ENCODE results near the gene RYR1.
A peak's percentile ranks its signal among the peaks of the same experiment; 100 is the strongest.

- TF ChIP-seq, protein P1, sequence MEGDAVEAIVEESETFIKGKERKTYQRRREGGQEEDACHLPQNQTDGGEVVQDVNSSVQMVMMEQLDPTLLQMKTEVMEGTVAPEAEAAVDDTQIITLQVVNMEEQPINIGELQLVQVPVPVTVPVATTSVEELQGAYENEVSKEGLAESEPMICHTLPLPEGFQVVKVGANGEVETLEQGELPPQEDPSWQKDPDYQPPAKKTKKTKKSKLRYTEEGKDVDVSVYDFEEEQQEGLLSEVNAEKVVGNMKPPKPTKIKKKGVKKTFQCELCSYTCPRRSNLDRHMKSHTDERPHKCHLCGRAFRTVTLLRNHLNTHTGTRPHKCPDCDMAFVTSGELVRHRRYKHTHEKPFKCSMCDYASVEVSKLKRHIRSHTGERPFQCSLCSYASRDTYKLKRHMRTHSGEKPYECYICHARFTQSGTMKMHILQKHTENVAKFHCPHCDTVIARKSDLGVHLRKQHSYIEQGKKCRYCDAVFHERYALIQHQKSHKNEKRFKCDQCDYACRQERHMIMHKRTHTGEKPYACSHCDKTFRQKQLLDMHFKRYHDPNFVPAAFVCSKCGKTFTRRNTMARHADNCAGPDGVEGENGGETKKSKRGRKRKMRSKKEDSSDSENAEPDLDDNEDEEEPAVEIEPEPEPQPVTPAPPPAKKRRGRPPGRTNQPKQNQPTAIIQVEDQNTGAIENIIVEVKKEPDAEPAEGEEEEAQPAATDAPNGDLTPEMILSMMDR (IDR thresholded peaks at IDR 0.05 in 2 of 3, conservative IDR thresholded peaks at IDR 0.05 in 1 of 3; ENCODE audit: borderline replicate concordance in 1 of 3, insufficient read depth in 1 of 3, low read depth in 2 of 3, low read length in 2 of 3): peak in 2 of 3 experiments; percentile 33 to 38; a peak in 4 of 6 replicates
- TF ChIP-seq CEBPB (IDR thresholded peaks at IDR 0.05; ENCODE audit: low read depth) (no peak), POLR2AphosphoS5 (IDR thresholded peaks at IDR 0.05; ENCODE audit: low read depth, low read length) (no peak), POLR2A (IDR thresholded peaks at IDR 0.05; ENCODE audit: borderline replicate concordance, extremely low read depth, insufficient read depth, insufficient read length) (no peak), EZH2 (IDR thresholded peaks at IDR 0.05) (no peak), SP1 (IDR thresholded peaks at IDR 0.05; ENCODE audit: low read depth) (no peak), ZBTB33 (IDR thresholded peaks at IDR 0.05; ENCODE audit: extremely low read depth, insufficient replicate concordance, low read length) (no peak), EGR1 (IDR thresholded peaks at IDR 0.05; ENCODE audit: low read depth) (no peak), REST (IDR thresholded peaks at IDR 0.05; ENCODE audit: low read depth) (no peak), TCF7L2 (IDR thresholded peaks at IDR 0.05; ENCODE audit: borderline replicate concordance, extremely low read depth, insufficient read depth, insufficient read length) (no peak), ZFX (IDR thresholded peaks at IDR 0.05) (no peak), JUND (IDR thresholded peaks at IDR 0.05) (no peak)
- TF ChIP-seq, protein P2, sequence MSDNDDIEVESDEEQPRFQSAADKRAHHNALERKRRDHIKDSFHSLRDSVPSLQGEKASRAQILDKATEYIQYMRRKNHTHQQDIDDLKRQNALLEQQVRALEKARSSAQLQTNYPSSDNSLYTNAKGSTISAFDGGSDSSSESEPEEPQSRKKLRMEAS (IDR thresholded peaks at IDR 0.05): no peak
- TF ChIP-seq, protein P3, sequence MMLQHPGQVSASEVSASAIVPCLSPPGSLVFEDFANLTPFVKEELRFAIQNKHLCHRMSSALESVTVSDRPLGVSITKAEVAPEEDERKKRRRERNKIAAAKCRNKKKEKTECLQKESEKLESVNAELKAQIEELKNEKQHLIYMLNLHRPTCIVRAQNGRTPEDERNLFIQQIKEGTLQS (IDR thresholded peaks at IDR 0.05): no peak
Measured at GRCh38 chr19:38556521-38557174, 123.2 kb downstream of the RYR1 start.

Data from HCT116 (cell line).